ENCODE results near the gene ABCA6. TPM values are rescaled to one million over a fixed set of nuclear protein-coding genes. Genes with fewer than 3 reads are reported as not detected.

The ABCA6 gene
- total and polyA plus RNA-seq, 4 experiments from 2014 or later: 0.53 to 0.67 TPM; not detected in 2

GRCh38 chr17:69047368-69048263 is 94.1 kb downstream of the ABCA6 start:
- Histone ChIP-seq H3K4me3 (ENCODE audit: low read length in 2 of 2) (no peak overlapping the region), H3K9me3 (ENCODE audit: control insufficient read depth in 1 of 2, low read length in 2 of 2) (no peaks in the 10 kb centered on the region), H3K36me3 (ENCODE audit: insufficient read depth, low read length) (no peaks in the 10 kb centered on the region), H3K27ac (ENCODE audit: low read depth, low read length) (no peak overlapping the region), H3K27me3 (ENCODE audit: insufficient read depth, low read length) (no peaks in the 10 kb centered on the region), H3K4me1 (ENCODE audit: insufficient read depth, low read length) (peaks cover 9% of the 10 kb centered on the region)
- Mint-ChIP-seq H3K36me3 (no peaks in the 10 kb centered on the region), H3K4me1 (peaks cover 2 to 18% (median 6%) of the 10 kb centered on the region in 4 donors), H3K4me3 (peak overlapping the region in 1 of 8 donors; percentile 26), H3K9me3 (peaks cover 0 to 3% (median 0%) of the 10 kb centered on the region in 8 donors), H3K27ac (no peak overlapping the region), H3K27me3 (peaks cover 0 to 4% of the 10 kb centered on the region in 2 donors)
- ChIA-PET CTCF (ENCODE audit: partially characterized antibody) (no interaction called here), POLR2A (ENCODE audit: partially characterized antibody) (no interaction called here)
- no peak for DNase-seq
- intact Hi-C loops (cut with micrococcal nuclease): no loop called here

GRCh38 chr17:69046121-69046807 is 95.4 kb downstream of the ABCA6 start:
- no peak overlapping the region for H3K4me3 ChIP-seq (ENCODE audit: low read length in 2 of 2)
- peaks cover 2 to 18% (median 6%) of the 10 kb centered on the region in 4 donors for H3K4me1 Mint-ChIP-seq
- intact Hi-C loops (cut with micrococcal nuclease): no loop called here
- no peaks in the 10 kb centered on the region for H3K27me3 ChIP-seq (ENCODE audit: insufficient read depth, low read length)
- H3K27ac Mint-ChIP-seq: no peak overlapping the region
- H3K27me3 Mint-ChIP-seq: peaks cover 0 to 1% of the 10 kb centered on the region in 2 donors
- CTCF ChIA-PET (ENCODE audit: partially characterized antibody): no interaction called here
- no peak overlapping the region for H3K4me3 Mint-ChIP-seq
- no peaks in the 10 kb centered on the region for H3K9me3 ChIP-seq (ENCODE audit: control insufficient read depth in 1 of 2, low read length in 2 of 2)
- no peaks in the 10 kb centered on the region for H3K36me3 Mint-ChIP-seq
- H3K36me3 ChIP-seq (ENCODE audit: insufficient read depth, low read length): no peaks in the 10 kb centered on the region
- peaks cover 9% of the 10 kb centered on the region for H3K4me1 ChIP-seq (ENCODE audit: insufficient read depth, low read length)
- H3K27ac ChIP-seq (ENCODE audit: low read depth, low read length): no peak overlapping the region
- peaks cover 0 to 3% (median 0%) of the 10 kb centered on the region in 8 donors for H3K9me3 Mint-ChIP-seq
- POLR2A ChIA-PET (ENCODE audit: partially characterized antibody): no interaction called here
- no peak for DNase-seq

- Histone ChIP-seq H3K4me1 (ENCODE audit: insufficient read depth, low read length) (peaks cover 9% of the 10 kb centered on the region), H3K27ac (ENCODE audit: low read depth, low read length) (no peak overlapping the region), H3K27me3 (ENCODE audit: insufficient read depth, low read length) (no peaks in the 10 kb centered on the region), H3K4me3 (ENCODE audit: low read length in 2 of 2) (no peak overlapping the region), H3K36me3 (ENCODE audit: insufficient read depth, low read length) (no peaks in the 10 kb centered on the region), H3K9me3 (ENCODE audit: control insufficient read depth in 1 of 2, low read length in 2 of 2) (no peaks in the 10 kb centered on the region)
- no peaks in the 10 kb centered on the region for H3K27me3 Mint-ChIP-seq
- no peaks in the 10 kb centered on the region for H3K36me3 Mint-ChIP-seq
- POLR2A ChIA-PET (ENCODE audit: partially characterized antibody): no interaction called here
- no peak for DNase-seq
- H3K4me1 Mint-ChIP-seq: peaks cover 2 to 18% (median 6%) of the 10 kb centered on the region in 4 donors
- no peak overlapping the region for H3K27ac Mint-ChIP-seq
- peaks cover 0 to 3% (median 0%) of the 10 kb centered on the region in 8 donors for H3K9me3 Mint-ChIP-seq
- H3K4me3 Mint-ChIP-seq: no peak overlapping the region
- intact Hi-C loops (cut with micrococcal nuclease): no loop called here
- CTCF ChIA-PET (ENCODE audit: partially characterized antibody): no interaction called here
Observed at GRCh38 chr17:69045646-69046045, 96.0 kb downstream of the ABCA6 start.

- Mint-ChIP-seq H3K27me3 (no peaks in the 10 kb centered on the region), H3K4me1 (peaks cover 2 to 20% (median 6%) of the 10 kb centered on the region in 4 donors), H3K36me3 (no peaks in the 10 kb centered on the region), H3K4me3 (no peak overlapping the region), H3K9me3 (peaks cover 0 to 3% (median under 1%) of the 10 kb centered on the region in 8 donors), H3K27ac (no peak overlapping the region)
- intact Hi-C loops (cut with micrococcal nuclease): no loop called here
- Histone ChIP-seq H3K36me3 (ENCODE audit: insufficient read depth, low read length) (no peaks in the 10 kb centered on the region), H3K4me3 (ENCODE audit: low read length in 2 of 2) (no peak overlapping the region), H3K27me3 (ENCODE audit: insufficient read depth, low read length) (no peaks in the 10 kb centered on the region), H3K27ac (ENCODE audit: low read depth, low read length) (no peak overlapping the region), H3K4me1 (ENCODE audit: insufficient read depth, low read length) (peaks cover 9% of the 10 kb centered on the region), H3K9me3 (ENCODE audit: control insufficient read depth in 1 of 2, low read length in 2 of 2) (no peaks in the 10 kb centered on the region)
- ChIA-PET CTCF (ENCODE audit: partially characterized antibody) (no interaction called here), POLR2A (ENCODE audit: partially characterized antibody) (no interaction called here)
- DNase-seq: no peak
Observed at GRCh38 chr17:69044371-69044770, 97.3 kb downstream of the ABCA6 start.

GRCh38 chr17:69043098-69043734 is 98.5 kb downstream of the ABCA6 start:
- ChIA-PET POLR2A (ENCODE audit: partially characterized antibody) (no interaction called here), CTCF (ENCODE audit: partially characterized antibody) (no interaction called here)
- H3K4me1 ChIP-seq (ENCODE audit: insufficient read depth, low read length): peaks cover 7% of the 10 kb centered on the region
- H3K27ac ChIP-seq (ENCODE audit: low read depth, low read length): no peak overlapping the region
- no peak overlapping the region for H3K27ac Mint-ChIP-seq
- peaks cover 2 to 14% (median 3%) of the 10 kb centered on the region in 4 donors for H3K4me1 Mint-ChIP-seq
- DNase-seq: no peak
- H3K4me3 ChIP-seq (ENCODE audit: low read length in 2 of 2): no peak overlapping the region
- no peak overlapping the region for H3K4me3 Mint-ChIP-seq
- H3K9me3 Mint-ChIP-seq: peaks cover 0 to 9% (median 1%) of the 10 kb centered on the region in 8 donors
- intact Hi-C loops (cut with micrococcal nuclease): no loop called here
- H3K27me3 ChIP-seq (ENCODE audit: insufficient read depth, low read length): no peaks in the 10 kb centered on the region
- H3K36me3 ChIP-seq (ENCODE audit: insufficient read depth, low read length): no peaks in the 10 kb centered on the region
- H3K36me3 Mint-ChIP-seq: no peaks in the 10 kb centered on the region
- no peaks in the 10 kb centered on the region for H3K9me3 ChIP-seq (ENCODE audit: control insufficient read depth in 1 of 2, low read length in 2 of 2)
- H3K27me3 Mint-ChIP-seq: peaks cover 0 to 2% of the 10 kb centered on the region in 2 donors

- DNase-seq: no peak
- no peak overlapping the region for H3K27ac Mint-ChIP-seq
- CTCF ChIA-PET (ENCODE audit: partially characterized antibody): no interaction called here
- H3K27me3 Mint-ChIP-seq: peaks cover 0 to 2% of the 10 kb centered on the region in 2 donors
- Histone ChIP-seq H3K36me3 (ENCODE audit: insufficient read depth, low read length) (no peaks in the 10 kb centered on the region), H3K9me3 (ENCODE audit: control insufficient read depth in 1 of 2, low read length in 2 of 2) (no peaks in the 10 kb centered on the region), H3K27ac (ENCODE audit: low read depth, low read length) (no peak overlapping the region), H3K4me1 (ENCODE audit: insufficient read depth, low read length) (no peaks in the 10 kb centered on the region), H3K4me3 (ENCODE audit: low read length in 2 of 2) (no peak overlapping the region), H3K27me3 (ENCODE audit: insufficient read depth, low read length) (no peaks in the 10 kb centered on the region)
- intact Hi-C loops (cut with micrococcal nuclease): no loop called here
- peaks cover 0 to 7% (median 0%) of the 10 kb centered on the region in 4 donors for H3K4me1 Mint-ChIP-seq
- no peak overlapping the region for H3K4me3 Mint-ChIP-seq
- H3K9me3 Mint-ChIP-seq: peaks cover 0 to 11% (median 5%) of the 10 kb centered on the region in 8 donors
- no peaks in the 10 kb centered on the region for H3K36me3 Mint-ChIP-seq
- POLR2A ChIA-PET (ENCODE audit: partially characterized antibody): no interaction called here
Observed at GRCh38 chr17:69042308-69042707, 99.4 kb downstream of the ABCA6 start.

- Mint-ChIP-seq H3K27ac (no peak overlapping the region), H3K27me3 (peaks cover 1 to 5% of the 10 kb centered on the region in 2 donors), H3K4me1 (no peaks in the 10 kb centered on the region), H3K4me3 (no peak overlapping the region), H3K9me3 (peaks cover 0 to 11% (median 8%) of the 10 kb centered on the region in 8 donors), H3K36me3 (no peaks in the 10 kb centered on the region)
- Histone ChIP-seq H3K36me3 (ENCODE audit: insufficient read depth, low read length) (no peaks in the 10 kb centered on the region), H3K9me3 (ENCODE audit: control insufficient read depth in 1 of 2, low read length in 2 of 2) (no peaks in the 10 kb centered on the region), H3K27ac (ENCODE audit: low read depth, low read length) (no peak overlapping the region), H3K27me3 (ENCODE audit: insufficient read depth, low read length) (no peaks in the 10 kb centered on the region), H3K4me3 (ENCODE audit: low read length in 2 of 2) (no peak overlapping the region), H3K4me1 (ENCODE audit: insufficient read depth, low read length) (no peaks in the 10 kb centered on the region)
- ChIA-PET CTCF (ENCODE audit: partially characterized antibody) (no interaction called here), POLR2A (ENCODE audit: partially characterized antibody) (no interaction called here)
- peak in 1 of 5 donors; percentile 18 for DNase-seq
- intact Hi-C loops (cut with micrococcal nuclease): no loop called here
Observed at GRCh38 chr17:69031839-69032238, 109.9 kb downstream of the ABCA6 start.

Measured in CD4-positive, alpha-beta memory T cell (primary cell).